HG03108 (cell line): Measurements from ENCODE around the gene PRRG2.

ENCODE experiments used
- ATAC-seq: cut with Tn5 transposase; IDR thresholded peaks from one replicate; pipeline ENCODE4 v1.9.1; 2021; ENCODE audit warnings: moderate library complexity; ENCODE audit not compliant: unreplicated experiment

The PRRG2 gene

GRCh38 chr19:49556412-49557398 is 24.4 kb upstream of the PRRG2 start:
- no peak for ATAC-seq

GRCh38 chr19:49557641-49558325 is 23.3 kb upstream of the PRRG2 start:
- ATAC-seq: no peak

GRCh38 chr19:49558591-49558990 is 22.5 kb upstream of the PRRG2 start:
- ATAC-seq: no peak

- no peak for ATAC-seq
Observed at GRCh38 chr19:49559443-49559842, 21.7 kb upstream of the PRRG2 start.

- no peak for ATAC-seq
Observed at GRCh38 chr19:49559928-49560327, 21.2 kb upstream of the PRRG2 start.

GRCh38 chr19:49560358-49560900 is 20.7 kb upstream of the PRRG2 start:
- ATAC-seq: no peak

GRCh38 chr19:49564616-49565045 is 16.5 kb upstream of the PRRG2 start:
- no peak for ATAC-seq

GRCh38 chr19:49565261-49565660 is 15.9 kb upstream of the PRRG2 start:
- ATAC-seq: no peak

GRCh38 chr19:49566302-49566701 is 14.8 kb upstream of the PRRG2 start:
- no peak for ATAC-seq

- ATAC-seq: no peak
Observed at GRCh38 chr19:49567861-49568441, 13.2 kb upstream of the PRRG2 start.

GRCh38 chr19:49570138-49570856 is 10.8 kb upstream of the PRRG2 start:
- no peak for ATAC-seq

- no peak for ATAC-seq
Observed at GRCh38 chr19:49570997-49571676, 10.0 kb upstream of the PRRG2 start.

GRCh38 chr19:49573009-49573408 is 8.1 kb upstream of the PRRG2 start:
- ATAC-seq: no peak

GRCh38 chr19:49573425-49573824 is 7.7 kb upstream of the PRRG2 start:
- ATAC-seq: no peak

- ATAC-seq: no peak
Observed at GRCh38 chr19:49574206-49574755, 6.8 kb upstream of the PRRG2 start.

GRCh38 chr19:49579193-49579592 is 1.9 kb upstream of the PRRG2 start:
- no peak for ATAC-seq

GRCh38 chr19:49579947-49580263 is 1.2 kb upstream of the PRRG2 start:
- no peak for ATAC-seq

- ATAC-seq: peak; percentile 91
Observed at GRCh38 chr19:49580264-49581006, 681 bp upstream of the PRRG2 start, which contains the start of gene NOSIP. Gene NOSIP (minus strand): TSS chr19:49580556. CDS start chr19:49560691, 19,865 bp downstream.

GRCh38 chr19:49583239-49583638 is 2.1 kb downstream of the PRRG2 start:
- no peak for ATAC-seq
